Suppressor macrophage treated with lipopolysaccharide for 4 hours (primary cell): ENCODE data around the gene ZNF268.
"Not testable (repeated sequence)": the region's sequence is repeated elsewhere in the genome, so short reads cannot be mapped to it uniquely, and the experiment has no call there.

ENCODE experiments used
- DNase-seq: peaks from one replicate; pipeline ENCODE4 v3.0.0-alpha.2; 2020

Gene ZNF268

GRCh38 chr12:133227281-133227852 lies 46.1 kb downstream of the ZNF268 start:
- no peak for DNase-seq

- DNase-seq: no peak
These were observed 49.7 kb downstream of the ZNF268 start for GRCh38 chr12:133231001-133231400.

GRCh38 chr12:133233006-133233405 lies 51.7 kb downstream of the ZNF268 start:
- DNase-seq: no peak

DNA sequence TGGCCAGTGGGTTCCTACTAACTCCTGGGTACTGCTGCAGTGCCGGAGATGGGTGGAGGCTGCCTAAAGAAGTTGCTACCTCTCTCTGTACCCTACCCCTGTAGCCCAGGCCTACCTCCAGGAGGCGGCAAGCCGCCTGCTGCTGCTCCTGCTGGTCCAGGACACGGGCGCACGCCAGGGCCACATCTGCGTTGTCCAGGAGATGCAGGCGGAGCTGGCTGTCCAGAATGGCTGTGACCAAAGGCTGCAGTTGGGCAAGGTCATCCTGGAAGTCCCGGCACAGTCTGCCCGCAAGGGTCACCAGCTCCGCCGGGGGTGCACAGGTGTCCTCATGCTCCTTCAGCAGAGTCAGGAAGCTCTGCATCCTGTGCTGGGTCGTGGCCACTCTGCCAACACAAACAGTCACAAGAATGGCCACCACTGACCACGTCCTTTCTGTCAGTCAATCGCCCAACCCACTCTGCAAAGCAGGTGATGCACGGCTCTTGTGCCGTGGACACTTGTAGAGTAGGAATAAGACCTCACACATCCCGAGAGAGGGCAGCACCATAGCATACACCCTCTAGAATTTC lies 52.8 kb downstream of the ZNF268 start:
- no peak for DNase-seq

- no peak for DNase-seq
These were observed 53.7 kb downstream of the ZNF268 start for GRCh38 chr12:133234971-133235370.

DNA sequence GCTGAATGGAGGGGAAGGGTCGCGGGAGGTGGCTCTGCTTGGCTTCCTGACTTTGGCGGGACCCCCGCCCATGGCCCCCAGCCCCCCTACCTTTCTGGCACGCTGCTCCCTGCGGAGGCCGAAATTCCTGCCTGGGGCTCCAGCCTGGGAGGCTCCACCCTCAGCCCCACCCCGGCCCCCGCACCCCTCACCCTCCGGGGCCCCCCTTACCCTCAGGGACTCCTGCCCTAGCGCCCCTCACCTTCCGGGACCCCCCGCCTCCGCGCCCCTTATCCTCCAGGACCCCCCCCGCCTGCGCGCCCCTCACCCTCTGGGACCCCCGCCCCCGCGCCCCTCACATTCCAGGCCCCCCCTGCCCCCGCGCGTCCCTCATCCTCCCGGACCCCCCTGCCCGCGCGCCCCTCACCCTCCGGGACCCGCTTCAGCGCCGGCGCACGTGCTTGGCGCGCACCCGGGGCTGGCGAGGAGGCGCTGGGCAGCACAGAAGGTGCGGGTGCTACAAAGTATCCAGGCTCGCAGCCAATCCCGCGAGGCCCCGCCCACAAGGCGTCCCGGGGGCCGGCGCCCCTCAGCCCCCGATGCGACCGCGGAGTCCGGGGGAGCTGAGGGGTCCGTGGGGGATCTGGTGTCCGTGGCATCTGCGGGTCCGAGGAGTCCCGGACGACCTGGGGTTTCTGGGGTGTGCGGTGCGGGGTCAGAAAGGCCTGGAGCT lies 54.3 kb downstream of the ZNF268 start, which contains the start of gene ANHX:
TSS of gene ANHX (minus strand) at position 477 of the 712 bp plus-strand sequence. CDS start 1,521 bp downstream, outside the sequence.
- no peak for DNase-seq

DNA sequence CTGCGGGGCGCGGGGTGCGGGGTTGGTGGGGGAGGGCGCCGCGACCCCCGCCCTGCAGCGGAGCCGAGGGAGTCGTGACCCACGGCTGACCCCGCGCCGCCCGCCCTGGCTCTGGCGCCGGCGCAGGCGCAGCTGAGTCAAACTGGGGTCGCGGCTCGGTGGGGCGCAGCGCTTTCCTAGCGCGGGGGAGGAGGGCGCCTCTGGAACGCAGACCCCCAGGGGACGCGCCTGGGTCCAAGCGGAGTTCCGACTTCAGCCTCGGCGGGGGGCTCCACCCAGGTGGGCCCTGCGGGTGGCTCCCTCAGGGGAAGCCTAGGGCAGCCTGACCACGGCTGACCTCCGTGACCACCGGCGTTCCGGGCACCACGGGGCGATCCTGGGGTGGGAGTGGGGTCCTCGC lies 54.8 kb downstream of the ZNF268 start:
- no peak for DNase-seq

DNA sequence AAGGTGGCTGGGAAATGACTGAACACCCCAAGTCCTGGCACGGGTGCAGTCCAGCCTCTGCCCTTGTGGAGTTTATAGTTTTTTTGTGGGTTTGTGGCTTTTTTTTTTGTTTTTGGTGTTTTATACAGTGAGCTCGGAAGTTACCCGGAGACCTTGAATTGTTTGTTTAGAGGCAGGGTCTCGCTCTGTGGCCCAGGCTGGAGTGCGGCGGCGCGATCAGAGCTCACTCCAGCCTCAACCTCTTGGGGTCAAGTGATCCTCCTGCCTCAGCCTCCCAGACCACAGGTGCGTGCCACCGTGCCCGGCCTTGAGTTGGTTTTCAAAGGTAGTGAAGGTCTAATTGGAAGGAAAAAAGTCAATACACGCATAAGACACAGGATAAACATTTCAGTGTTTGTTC lies 55.3 kb downstream of the ZNF268 start:
- no peak for DNase-seq

- DNase-seq: no peak
These were observed 70.4 kb downstream of the ZNF268 start for GRCh38 chr12:133251732-133252131.

- DNase-seq: not testable (repeated sequence)
These were observed 74.5 kb downstream of the ZNF268 start for GRCh38 chr12:133255833-133256232.

GRCh38 chr12:133256321-133256720 lies 75.0 kb downstream of the ZNF268 start:
- no peak for DNase-seq

- DNase-seq: no peak
These were observed 82.9 kb downstream of the ZNF268 start for GRCh38 chr12:133264173-133264572.
